GM18519 (cell line): Measurements from ENCODE around the gene PALS1.
"Not testable (repeated sequence)": the region's sequence is repeated elsewhere in the genome, so short reads cannot be mapped to it uniquely, and the experiment has no call there.

ENCODE experiments used
- ATAC-seq: cut with Tn5 transposase; IDR thresholded peaks from one replicate; pipeline ENCODE4 v1.9.1; 2021; ENCODE audit warnings: mild to moderate bottlenecking, moderate library complexity; ENCODE audit not compliant: unreplicated experiment, low FRiP score

PALS1 gene

DNA sequence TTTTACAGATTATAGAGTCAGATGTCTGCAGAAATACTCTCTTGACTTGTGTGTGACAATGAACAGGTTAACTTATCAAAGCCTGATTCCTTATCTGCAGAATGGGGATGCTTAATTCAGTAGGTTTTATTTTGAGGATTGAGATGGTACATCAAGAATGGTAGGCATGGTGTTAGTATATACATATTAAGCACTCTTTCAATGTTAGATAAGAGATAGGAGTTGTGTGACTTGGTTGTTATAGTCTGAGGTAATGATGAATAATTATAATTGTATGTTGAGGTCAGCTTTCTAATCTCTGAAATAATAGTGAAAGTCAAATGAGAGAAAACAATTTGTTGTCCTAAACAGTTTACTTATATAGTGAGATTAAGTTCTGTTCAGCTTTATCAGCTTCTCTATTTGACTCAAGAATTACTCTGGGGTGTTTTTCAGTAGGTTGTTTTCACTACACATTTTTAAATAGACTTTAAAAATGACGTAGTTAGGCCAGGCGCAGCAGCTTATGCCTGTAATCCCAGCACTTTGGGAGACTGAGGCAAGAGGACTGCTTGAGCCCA lies 11.9 kb downstream of the PALS1 start:
- no peak for ATAC-seq

DNA sequence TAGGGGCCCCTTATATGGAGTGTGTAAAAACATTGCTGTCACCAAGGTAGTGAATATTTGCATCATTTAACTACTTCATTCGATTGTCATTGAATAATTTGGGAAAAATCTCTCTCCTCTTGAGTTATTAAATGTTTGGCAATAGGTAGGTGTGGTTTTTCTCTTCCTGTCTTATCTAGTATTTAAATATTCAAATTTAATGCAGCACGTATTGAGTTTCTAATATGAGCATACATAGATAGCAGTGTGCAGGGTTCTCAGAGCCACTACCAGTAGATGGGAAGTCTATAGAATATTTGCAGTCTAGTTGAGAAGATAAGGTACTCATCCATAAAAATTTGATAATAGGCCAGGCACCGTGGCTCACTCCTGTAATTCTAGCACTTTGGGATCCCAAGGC lies 16.7 kb downstream of the PALS1 start:
- ATAC-seq: no peak

DNA sequence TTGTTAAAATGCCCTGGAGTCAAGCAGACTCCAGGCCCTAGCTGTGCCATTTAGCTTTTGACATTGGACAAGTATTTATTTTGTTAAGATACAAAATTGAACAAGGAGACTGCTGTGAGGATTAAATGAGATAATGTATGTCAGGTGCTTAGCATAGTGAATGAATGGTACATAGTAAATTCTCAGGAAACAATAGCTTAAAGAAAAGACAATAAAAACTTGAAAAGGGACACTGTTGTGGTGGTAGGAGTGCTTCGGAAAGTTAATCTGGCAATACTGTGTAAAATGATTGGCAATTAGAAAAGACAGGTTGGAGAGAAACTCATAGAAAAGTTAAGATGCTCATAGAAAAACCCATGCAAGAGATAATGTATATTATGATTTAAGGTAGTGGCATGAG lies 19.7 kb downstream of the PALS1 start:
- no peak for ATAC-seq

DNA sequence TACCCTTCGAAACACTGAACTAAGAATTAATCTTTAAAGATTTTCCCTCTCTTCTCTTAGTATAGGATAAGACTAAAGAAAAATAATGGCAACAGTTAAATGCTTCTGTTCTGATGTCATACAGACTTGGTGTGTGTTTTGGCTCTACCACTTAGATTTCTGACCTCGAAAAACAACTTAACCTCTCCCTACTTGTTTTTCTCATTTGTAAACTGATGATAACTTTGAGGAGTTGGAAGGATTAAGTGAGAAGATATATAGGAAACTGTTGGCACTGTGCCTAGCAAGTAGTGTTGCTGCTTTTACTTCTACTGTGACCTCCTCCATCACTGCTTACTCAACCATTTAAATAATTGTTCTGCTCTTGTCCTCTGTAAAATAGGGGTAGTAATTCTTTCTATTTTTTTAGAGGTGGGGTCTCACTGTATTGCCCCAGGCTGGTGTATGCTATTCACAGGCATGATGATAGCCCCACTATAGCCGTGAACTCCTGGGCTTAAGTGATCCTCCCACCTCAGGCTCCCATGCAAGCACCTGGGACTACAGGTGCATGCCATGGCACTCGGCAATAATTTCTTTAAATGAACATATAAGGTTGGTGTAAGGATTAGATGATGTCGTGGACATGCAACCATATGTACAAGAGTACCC lies 22.4 kb downstream of the PALS1 start:
- no peak for ATAC-seq

DNA sequence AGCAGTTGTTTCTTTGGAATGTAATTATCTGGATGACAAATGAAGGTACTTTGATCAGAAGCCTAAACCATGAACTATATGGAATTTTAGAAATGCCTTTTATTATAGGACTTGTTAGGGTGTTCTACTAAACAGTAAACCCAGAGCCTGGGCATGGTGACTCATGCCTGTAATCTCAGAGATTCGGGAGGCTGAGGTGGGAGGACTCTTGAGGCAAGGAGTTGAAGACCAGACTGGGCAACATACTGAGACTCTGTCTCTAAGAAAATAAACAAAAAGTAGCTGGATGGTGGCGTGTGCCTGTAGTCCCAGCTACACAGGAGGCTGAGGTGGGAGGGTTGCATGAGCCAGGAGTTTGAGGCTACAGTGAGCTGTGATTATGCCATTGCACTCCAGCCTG lies 23.9 kb downstream of the PALS1 start:
- no peak for ATAC-seq

DNA sequence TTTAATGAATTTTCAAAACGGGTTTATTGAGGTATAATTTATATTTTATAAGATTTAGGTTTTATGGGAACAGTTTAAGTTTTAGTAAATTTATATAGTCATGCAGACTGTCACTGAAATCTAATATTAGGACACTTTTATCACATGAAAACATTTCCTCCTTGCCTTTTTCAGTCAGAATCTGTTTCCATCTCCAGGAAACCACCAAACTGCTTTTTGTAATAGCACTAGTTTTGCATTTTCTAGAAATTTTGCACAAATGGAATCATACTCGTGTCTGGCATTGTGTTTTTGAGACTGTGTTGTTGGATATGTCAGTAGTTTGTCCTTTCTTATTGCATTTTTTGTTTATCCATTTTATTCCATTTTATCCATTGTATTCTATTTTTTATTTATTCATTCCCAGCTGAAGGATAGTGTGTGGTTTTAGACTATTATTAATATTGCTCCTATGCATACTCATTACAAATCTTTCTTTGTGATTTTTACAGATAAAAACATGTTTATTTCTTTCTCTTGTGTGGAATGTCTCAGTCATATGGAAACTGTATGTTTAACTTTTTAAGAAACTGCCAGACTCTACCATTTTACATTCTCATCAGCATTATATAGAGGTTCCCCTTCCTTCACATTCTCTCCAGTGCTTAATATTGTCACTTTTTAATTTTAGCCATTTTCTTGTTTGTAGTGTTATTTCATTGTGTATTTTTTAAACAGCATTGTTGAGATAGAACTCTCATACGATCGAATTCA lies 26.5 kb downstream of the PALS1 start:
- no peak for ATAC-seq

DNA sequence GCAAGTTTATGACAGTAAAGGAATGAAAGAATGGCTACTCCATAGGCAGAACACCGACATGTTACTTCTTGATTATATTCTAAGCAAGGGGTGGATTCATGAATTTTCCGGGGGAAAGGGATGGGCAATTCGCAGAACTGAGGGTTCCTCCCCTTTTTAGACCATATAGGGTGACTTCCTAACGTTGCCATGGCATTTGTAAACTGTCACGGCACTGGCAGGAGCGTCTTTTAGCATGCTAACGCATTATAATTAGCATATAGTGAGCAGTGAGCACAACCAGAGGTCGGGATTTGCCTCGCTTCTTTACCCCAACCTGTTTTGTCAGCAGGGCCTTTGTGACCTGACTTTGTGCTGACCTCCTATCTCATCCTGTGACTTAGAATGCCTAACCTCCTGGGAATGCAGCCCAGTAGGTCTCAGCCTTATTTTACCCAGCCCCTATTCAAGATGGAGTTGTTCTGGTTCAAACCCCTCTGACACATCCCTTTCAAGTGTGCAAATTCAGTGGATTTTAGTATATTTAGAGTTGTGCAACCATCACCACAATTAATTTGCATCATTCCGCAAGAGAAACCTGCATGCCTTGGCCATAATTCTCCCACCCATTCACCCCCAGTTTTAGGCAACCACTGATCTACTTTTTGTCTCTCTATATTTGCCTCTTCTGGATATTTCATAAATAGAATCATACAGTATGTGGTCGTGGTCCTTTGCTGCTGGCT lies 27.4 kb downstream of the PALS1 start:
- ATAC-seq: no peak

DNA sequence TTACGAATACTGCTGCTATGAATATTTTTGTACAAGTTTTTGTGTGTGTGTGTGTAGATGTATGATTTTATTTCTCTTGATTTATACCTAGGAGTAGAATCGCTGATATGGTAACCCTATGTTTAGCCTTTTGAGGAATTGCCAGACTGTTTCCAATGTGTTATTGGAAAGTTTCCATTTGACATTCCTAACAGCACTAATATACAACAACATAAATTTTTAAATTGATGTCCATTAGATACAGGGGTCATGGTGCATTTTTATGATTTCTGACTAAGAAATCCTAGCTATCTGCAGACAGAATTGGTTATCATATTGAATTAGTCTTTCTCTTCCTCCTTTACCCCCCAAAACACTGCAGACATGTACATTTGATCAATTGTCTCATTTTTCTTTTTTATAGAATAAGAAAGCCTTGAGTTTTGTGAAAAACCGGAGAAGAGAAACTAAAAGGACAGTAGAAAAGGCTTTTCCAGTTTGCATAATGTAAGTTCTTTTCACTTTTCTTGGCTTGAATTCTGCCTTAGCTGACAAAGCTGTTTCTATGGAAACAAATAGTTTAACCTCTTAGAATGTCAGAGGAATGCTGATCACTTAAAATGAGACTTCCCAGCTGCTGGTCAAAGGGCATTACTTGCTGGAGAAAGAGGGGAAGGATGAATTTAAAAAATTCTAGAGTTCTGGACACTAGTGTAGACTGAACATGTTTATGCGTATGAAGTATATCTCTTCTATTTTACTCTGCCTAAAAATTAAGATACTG lies 28.2 kb downstream of the PALS1 start:
- no peak for ATAC-seq

DNA sequence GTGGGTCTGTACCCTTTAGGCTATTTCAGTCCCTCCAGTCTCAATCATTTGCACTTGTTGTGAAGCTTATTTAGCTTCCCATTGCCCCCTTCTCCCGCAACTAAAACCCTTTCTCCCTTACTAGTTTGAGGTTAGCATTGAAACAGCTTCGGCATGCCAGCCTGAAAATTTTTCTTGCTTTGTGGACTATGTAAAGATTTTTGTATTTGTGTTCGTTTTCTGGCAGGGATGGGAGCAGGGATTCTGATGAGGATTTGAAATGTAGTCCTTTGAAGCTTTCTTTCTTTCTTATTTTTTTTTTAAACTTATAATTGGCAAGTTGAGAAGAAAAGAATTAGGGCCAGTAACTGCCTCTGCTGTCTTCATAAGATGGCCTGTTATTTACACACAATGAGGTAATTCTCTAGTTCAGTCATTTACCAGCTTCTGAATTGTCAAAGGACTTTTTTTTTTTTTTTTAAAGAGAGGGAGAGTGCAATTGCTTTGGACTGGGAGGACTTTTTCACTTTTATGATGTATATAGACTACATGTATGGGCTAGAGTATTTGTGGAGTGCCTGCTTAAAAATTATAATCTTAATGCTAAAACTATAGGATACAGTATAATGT lies 29.0 kb downstream of the PALS1 start:
- no peak for ATAC-seq

DNA sequence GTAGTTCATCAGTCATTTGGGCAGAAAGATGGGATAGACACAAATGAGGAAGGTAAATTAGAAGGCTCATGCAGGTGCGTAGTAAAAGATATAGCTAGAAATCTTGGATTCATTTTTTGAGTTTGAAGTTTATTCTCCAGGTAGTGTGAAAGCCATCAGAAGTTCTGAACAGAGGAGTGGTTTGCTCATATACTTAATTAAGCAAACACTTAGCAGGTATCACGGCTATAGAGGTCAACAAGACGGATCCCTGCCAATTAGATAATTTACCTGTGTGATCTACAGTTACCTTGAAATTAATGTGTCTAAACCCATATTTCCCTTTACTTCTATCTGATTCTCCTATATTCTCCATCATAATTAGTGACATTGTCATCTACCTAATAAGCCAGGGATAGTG lies 29.7 kb downstream of the PALS1 start:
- ATAC-seq: no peak

DNA sequence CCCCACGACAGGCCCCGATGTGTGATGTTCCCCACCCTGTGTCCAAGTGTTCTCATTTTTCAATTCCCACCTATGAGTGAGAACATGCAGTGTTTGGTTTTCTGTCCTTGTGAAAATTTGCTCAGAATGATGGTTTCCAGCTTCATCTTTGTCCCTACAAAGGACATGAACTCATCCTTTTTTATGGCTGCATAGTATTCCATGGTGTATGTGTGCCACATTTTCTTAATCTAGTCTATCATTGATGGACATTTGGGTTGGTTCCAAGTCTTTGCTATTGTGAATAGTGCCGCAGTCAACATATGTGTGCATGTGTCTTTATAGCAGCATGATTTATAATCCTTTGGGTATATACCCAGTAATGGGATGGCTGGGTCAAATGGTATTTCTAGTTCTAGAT lies 32.0 kb downstream of the PALS1 start:
- not testable (repeated sequence) for ATAC-seq

DNA sequence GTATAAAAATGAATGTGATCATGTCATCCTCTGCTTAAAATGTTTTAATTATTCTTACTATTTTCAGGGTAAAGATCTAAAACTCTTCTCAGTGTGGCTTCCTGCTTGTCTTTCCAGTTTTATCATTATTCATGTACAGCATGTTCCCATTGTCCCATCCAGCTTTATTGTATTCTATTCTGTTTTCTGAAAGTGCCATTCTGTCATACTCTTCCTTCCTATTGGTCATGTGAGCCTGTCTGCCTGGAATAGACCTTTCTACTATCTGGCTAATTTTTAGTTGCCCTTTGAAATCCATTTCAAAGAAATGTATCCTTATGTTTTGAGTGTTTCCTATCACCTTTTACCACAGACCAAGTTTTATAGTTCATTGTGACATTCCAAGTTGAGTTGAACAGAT lies 34.9 kb downstream of the PALS1 start:
- no peak for ATAC-seq

DNA sequence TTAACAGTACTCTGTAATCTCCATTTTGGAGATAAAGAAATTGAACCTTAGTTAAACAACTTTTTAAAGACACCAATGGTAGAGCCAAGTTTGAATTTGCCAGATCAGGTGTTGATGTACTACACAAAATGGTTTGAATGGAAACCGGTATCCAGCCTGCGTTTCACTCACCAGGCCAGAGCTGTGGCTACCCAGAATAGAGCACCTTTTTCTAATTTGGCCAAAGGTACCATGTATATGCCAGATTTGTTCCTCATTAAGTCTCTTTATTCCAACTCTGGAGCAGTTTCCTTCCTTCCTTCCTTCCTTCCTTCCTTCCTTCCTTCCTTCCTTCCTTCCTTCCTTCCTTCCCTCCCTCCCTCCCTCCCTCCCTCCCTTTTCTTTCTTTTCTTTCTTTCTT lies 39.3 kb downstream of the PALS1 start:
- no peak for ATAC-seq

DNA sequence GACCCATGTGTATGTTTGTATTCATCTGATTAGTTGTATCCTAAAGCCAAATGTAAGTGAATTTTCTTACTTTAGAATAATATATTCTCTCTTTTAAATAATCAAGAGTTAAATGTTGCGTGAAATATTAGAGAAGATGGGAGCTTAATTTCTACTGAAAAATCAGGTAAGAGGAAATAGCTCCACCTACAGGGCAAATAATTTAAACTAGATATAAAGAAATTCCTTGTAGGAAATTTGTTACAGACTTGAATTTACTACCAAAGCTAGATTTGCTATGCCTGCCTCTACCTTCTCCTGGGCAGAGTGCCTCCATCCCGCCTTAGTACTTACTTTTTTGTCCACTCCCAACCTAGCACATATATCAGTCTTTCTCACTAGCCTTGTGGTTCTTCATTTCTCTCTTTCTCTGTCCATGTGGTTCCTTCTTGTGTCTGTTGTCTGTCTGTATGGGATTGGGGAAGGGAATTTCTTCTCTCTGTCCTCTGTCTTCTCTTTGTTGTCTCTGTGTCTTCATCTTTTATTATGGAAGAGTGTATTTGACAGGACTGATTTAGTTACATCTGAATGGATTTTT lies 44.7 kb downstream of the PALS1 start:
- ATAC-seq: no peak
